Neuronal stem cell (in vitro differentiated cells): Measurements from ENCODE around the gene MRC1.

Source experiments
- DNase-seq: peaks from one replicate; pipeline ENCODE4 v3.0.0-alpha.2; 2013; ENCODE audit warnings: low spot score
- H2AFZ ChIP-seq: one replicate; pipeline ENCODE4 v1.6.1; 2013; ENCODE audit warnings: mild to moderate bottlenecking, low read length, inconsistent platforms
- H2AK5ac ChIP-seq: 2 replicates; pipeline ENCODE4 v1.6.1; 2013; ENCODE audit warnings: low read depth, mild to moderate bottlenecking, inconsistent platforms, low read length, moderate library complexity, mixed read lengths
- H2BK120ac ChIP-seq: 2 replicates; pipeline ENCODE4 v1.6.1; 2013; ENCODE audit warnings: low read depth, mild to moderate bottlenecking, inconsistent platforms, low read length, moderate library complexity, mixed read lengths
- H2BK12ac ChIP-seq: one replicate; pipeline ENCODE4 v1.6.1; 2013; ENCODE audit warnings: low read length, inconsistent platforms
- H2BK15ac ChIP-seq: 2 replicates; pipeline ENCODE4 v1.6.1; 2013; ENCODE audit warnings: mild to moderate bottlenecking, low read length, inconsistent platforms, mixed read lengths
- H2BK5ac ChIP-seq: one replicate; pipeline ENCODE4 v1.6.1; 2013; ENCODE audit warnings: inconsistent platforms, mild to moderate bottlenecking, low read length, moderate library complexity
- H3K14ac ChIP-seq: one replicate; pipeline ENCODE4 v1.6.1; 2013; ENCODE audit warnings: low read length, inconsistent platforms
- H3K18ac ChIP-seq: 2 replicates; pipeline ENCODE4 v1.6.1; 2013; ENCODE audit warnings: low read length, inconsistent platforms
- H3K23ac ChIP-seq: 2 replicates; pipeline ENCODE4 v1.6.1; 2013; ENCODE audit warnings: low read depth, mild to moderate bottlenecking, mixed read lengths, low read length, inconsistent platforms; ENCODE audit not compliant: poor library complexity
- H3K27ac ChIP-seq: replicated peaks from 3 replicates; pipeline ENCODE4 v1.5.1; 2013; ENCODE audit warnings: low read length, inconsistent platforms
- H3K27me3 ChIP-seq, 3 experiments: 2 replicates each; pipeline ENCODE4 v1.6.1; 2013; ENCODE audit warnings: low read length in 3 of 3, mild to moderate bottlenecking in 2 of 3, inconsistent platforms in 1 of 3, low read depth in 1 of 3, mixed read lengths in 1 of 3, moderate library complexity in 1 of 3; ENCODE audit not compliant: control insufficient read depth in 3 of 3, insufficient read depth in 3 of 3
- H3K36me3 ChIP-seq, 2 donors: replicated peaks in 1 of 2; 2 replicates each; pipeline ENCODE4 v1.6.1; 2013; ENCODE audit warnings: low read length in 2 of 2; ENCODE audit not compliant: control insufficient read depth in 2 of 2, insufficient read depth in 2 of 2
- H3K4ac ChIP-seq: 2 replicates; pipeline ENCODE4 v1.6.1; 2013; ENCODE audit warnings: inconsistent platforms, mild to moderate bottlenecking, low read length, moderate library complexity
- H3K4me1 ChIP-seq, 2 donors: 1 replicate in 1 of 2; 2 replicates in 1 of 2; pipeline ENCODE4 v1.6.1; 2013; ENCODE audit warnings: low read length in 2 of 2, low read depth in 1 of 2; ENCODE audit not compliant: control insufficient read depth in 2 of 2, insufficient read depth in 1 of 2
- H3K4me2 ChIP-seq: one replicate; pipeline ENCODE4 v1.6.1; 2013; ENCODE audit warnings: mild to moderate bottlenecking, low read length, inconsistent platforms; ENCODE audit not compliant: insufficient read depth, poor library complexity, severe bottlenecking
- H3K4me3 ChIP-seq, 2 donors: 2 replicates each; pipeline ENCODE4 v1.5.1; 2013; ENCODE audit warnings: low read length in 2 of 2, mild to moderate bottlenecking in 2 of 2, inconsistent platforms in 1 of 2, moderate library complexity in 1 of 2
- H3K79me1 ChIP-seq: one replicate; pipeline ENCODE4 v1.6.1; 2013; ENCODE audit warnings: low read depth, mild to moderate bottlenecking, inconsistent platforms, low read length, moderate library complexity
- H3K9ac ChIP-seq: one replicate; pipeline ENCODE4 v1.6.1; 2013; ENCODE audit warnings: mild to moderate bottlenecking, low read depth, low read length, inconsistent platforms; ENCODE audit not compliant: poor library complexity
- H3K9me3 ChIP-seq, 2 donors: replicated peaks in 1 of 2; 2 replicates each; pipeline versions ENCODE3 to v1.6.1; 2013; ENCODE audit warnings: low read length in 2 of 2, mild to moderate bottlenecking in 2 of 2, inconsistent platforms in 1 of 2, low read depth in 1 of 2, mixed read lengths in 1 of 2, moderate library complexity in 1 of 2; ENCODE audit not compliant: control insufficient read depth in 2 of 2, insufficient read depth in 1 of 2
- H4K8ac ChIP-seq: one replicate; pipeline ENCODE4 v1.6.1; 2013; ENCODE audit warnings: low read depth, mild to moderate bottlenecking, inconsistent platforms, low read length, moderate library complexity
- H4K91ac ChIP-seq: one replicate; pipeline ENCODE4 v1.6.1; 2013; ENCODE audit warnings: low read length, low read depth, mild to moderate bottlenecking, inconsistent platforms; ENCODE audit not compliant: poor library complexity
- WGBS, 2 donors: extraction: QIAGEN DNeasy Blood & Tissue Kit; methylation state at CpG; one replicate each; pipeline ENCODE4 v1.1.7; 2013; ENCODE audit warnings: missing lambda C conversion rate in 2 of 2, mixed read lengths in 1 of 2; ENCODE audit not compliant: insufficient read length in 2 of 2, insufficient replicate concordance in 1 of 2; ENCODE audit errors: extremely low coverage in 2 of 2; 5-methylcytosine and 5-hydroxymethylcytosine counted together

The MRC1 gene

DNA sequence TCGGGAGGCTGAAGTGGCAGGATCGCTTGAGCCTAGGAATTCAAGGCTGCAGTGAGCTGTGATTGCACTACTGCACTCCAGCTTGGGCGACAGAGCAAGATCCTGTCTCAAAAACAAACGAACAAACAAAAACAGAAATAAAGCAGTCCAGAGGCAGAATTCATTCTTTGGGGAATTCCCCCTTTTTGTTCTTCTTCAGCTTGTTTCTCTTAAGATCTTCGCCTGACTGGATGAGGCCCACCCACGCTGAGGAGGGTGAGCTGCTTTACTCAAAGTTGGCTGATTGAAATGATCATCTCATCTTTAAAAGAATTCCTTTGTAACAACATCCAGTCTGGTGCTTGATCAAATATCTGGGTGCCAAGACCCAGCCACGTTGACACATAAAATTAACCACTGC, 10.7 kb downstream of the MRC1 start:
- no peak overlapping the region for H3K14ac ChIP-seq

DNA sequence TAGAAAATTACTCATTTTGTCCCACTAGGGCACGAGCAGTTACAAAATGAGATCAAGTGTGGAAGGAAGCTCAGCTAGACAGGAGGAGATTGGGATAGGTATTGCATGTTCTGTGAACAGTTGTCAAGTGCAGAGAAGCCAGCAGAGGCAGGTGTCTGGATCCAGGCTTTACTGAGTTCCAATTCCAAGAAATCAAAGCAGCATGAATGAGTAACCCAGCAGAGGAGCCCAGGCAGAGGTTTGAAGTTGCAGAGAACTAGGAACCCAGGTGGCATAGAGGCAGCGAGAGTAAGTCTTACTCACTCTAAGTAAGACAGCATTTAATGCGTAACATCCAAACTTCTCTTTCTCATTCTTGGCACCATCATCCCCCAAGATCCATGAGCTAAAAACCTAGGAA, 11.8 kb downstream of the MRC1 start:
- Histone ChIP-seq H3K18ac (no peak overlapping the region), H3K79me1 (no peaks in the 10 kb centered on the region), H3K9me3 (no peaks in the 10 kb centered on the region), H4K8ac (no peak overlapping the region), H3K4me1 (no peaks in the 10 kb centered on the region), H3K27me3 (no peaks in the 10 kb centered on the region), H2BK5ac (no peak overlapping the region), H2AK5ac (no peak overlapping the region), H3K4ac (no peak overlapping the region), H2BK120ac (no peak overlapping the region), H2BK15ac (no peak overlapping the region), H3K14ac (no peak overlapping the region), H2BK12ac (no peak overlapping the region), H3K23ac (no peak overlapping the region), H2AFZ (no peak overlapping the region), H4K91ac (no peak overlapping the region), H3K36me3 (no peaks in the 10 kb centered on the region), H3K4me2 (no peak overlapping the region), H3K4me3 (no peak overlapping the region), H3K27ac (no peak overlapping the region), H3K9ac (no peak overlapping the region)
- no CpG with 5 or more reads among the region's 3 CpGs for whole genome bisulfite sequencing, 2 donors
- no peak for DNase-seq

More for the DNA sequence above, 10.7 kb downstream of the MRC1 start:
- Histone ChIP-seq H3K18ac (no peak overlapping the region), H3K4ac (no peak overlapping the region), H3K4me1 (no peaks in the 10 kb centered on the region), H3K27me3 (no peaks in the 10 kb centered on the region), H2AFZ (no peak overlapping the region), H3K23ac (no peak overlapping the region), H3K79me1 (no peaks in the 10 kb centered on the region), H3K4me3 (no peak overlapping the region), H3K36me3 (no peaks in the 10 kb centered on the region), H2BK12ac (no peak overlapping the region), H2AK5ac (no peak overlapping the region), H2BK120ac (no peak overlapping the region), H3K9me3 (no peaks in the 10 kb centered on the region), H4K8ac (no peak overlapping the region), H3K9ac (no peak overlapping the region), H2BK15ac (no peak overlapping the region), H3K27ac (no peak overlapping the region), H3K4me2 (no peak overlapping the region), H4K91ac (no peak overlapping the region), H2BK5ac (no peak overlapping the region)
- WGBS, 2 donors, result no CpG with 5 or more reads among the region's 7 CpGs
- DNase-seq, result no peak

DNA sequence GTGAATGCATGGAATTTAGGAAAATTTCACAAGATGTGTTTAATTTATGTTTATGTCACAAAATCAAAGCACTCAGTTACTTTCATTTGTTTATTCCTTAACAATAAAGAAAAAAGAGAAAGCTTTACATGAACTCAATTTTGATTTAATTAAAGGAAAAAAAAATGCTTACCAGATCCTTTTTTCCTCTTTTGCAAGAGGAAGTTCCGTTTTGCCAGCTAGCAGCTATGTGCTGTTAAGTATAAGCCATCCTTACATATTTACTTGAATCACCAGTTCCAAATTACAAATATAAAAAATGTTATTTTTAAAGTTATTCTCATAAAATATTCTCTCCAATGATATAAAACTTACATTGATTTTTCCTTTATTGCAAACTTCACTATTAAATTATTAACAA, 12.7 kb downstream of the MRC1 start:
- Histone ChIP-seq H2BK120ac (no peak overlapping the region), H4K8ac (no peak overlapping the region), H3K4me1 (no peaks in the 10 kb centered on the region), H3K18ac (no peak overlapping the region), H3K79me1 (no peaks in the 10 kb centered on the region), H2AK5ac (no peak overlapping the region), H3K27ac (no peak overlapping the region), H2AFZ (no peak overlapping the region), H2BK15ac (no peak overlapping the region), H2BK5ac (no peak overlapping the region), H3K36me3 (no peaks in the 10 kb centered on the region), H3K4me2 (no peak overlapping the region), H3K14ac (no peak overlapping the region), H3K4ac (no peak overlapping the region), H4K91ac (no peak overlapping the region), H3K27me3 (no peaks in the 10 kb centered on the region), H3K9me3 (no peaks in the 10 kb centered on the region), H2BK12ac (no peak overlapping the region), H3K9ac (no peak overlapping the region), H3K23ac (no peak overlapping the region), H3K4me3 (no peak overlapping the region)
- DNase-seq, result no peak
- WGBS, 2 donors, result no CpG with 5 or more reads among the region's 1 CpG

DNA sequence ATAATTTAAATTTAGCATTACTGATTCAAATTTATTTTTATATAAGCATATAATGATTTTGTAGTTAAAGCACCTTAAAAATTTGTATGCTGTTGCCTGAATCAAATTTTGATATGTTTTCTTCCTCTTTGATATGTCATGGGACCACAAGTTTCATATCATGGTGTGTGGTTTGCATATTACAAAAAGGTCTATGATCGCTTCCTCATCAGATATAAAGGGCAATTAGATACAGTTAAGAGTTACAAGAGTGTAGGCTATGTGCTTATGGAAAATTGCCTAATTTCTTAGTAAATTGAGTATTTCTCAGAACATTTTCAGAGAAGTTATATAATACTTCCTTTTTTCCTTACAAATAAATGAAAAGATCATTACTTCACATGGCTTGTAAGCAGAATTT, 22.2 kb downstream of the MRC1 start:
- Histone ChIP-seq H2BK5ac (no peak overlapping the region), H4K8ac (no peak overlapping the region), H3K14ac (no peak overlapping the region), H2BK120ac (no peak overlapping the region), H3K18ac (no peak overlapping the region), H3K9ac (no peak overlapping the region), H2AFZ (no peak overlapping the region), H4K91ac (no peak overlapping the region), H3K27ac (no peak overlapping the region), H2BK12ac (no peak overlapping the region), H3K79me1 (no peaks in the 10 kb centered on the region), H3K4me2 (no peak overlapping the region), H3K4ac (no peak overlapping the region), H3K4me1 (no peaks in the 10 kb centered on the region), H2AK5ac (no peak overlapping the region), H3K27me3 (no peaks in the 10 kb centered on the region), H3K36me3 (no peaks in the 10 kb centered on the region), H3K4me3 (no peak overlapping the region), H3K23ac (no peak overlapping the region), H3K9me3 (no peaks in the 10 kb centered on the region), H2BK15ac (no peak overlapping the region)
- DNase-seq, result no peak
- WGBS, 2 donors, result no CpG with 5 or more reads among the region's 1 CpG
